ENCODE results near the gene LMX1B.

LMX1B gene

DNA sequence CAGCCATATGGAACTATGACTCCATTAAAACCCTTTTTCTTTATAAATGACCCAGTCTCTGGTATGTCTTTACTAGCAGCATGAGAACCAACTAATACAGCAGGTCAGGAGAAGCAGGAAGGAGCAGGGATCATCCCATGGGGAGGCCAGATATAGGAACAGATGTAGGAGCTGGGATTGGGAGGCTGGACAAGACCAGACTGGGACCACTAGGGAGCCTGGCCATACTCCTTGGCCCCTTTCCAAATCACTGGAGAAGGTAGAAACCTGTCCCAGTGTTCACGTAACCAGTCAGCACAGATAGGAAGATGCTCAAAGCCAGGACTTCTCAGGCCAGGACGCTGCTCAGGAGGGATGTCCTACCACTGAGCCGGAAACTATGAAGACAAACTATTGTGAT is 95.5 kb downstream of the LMX1B start:
- no peak for TF ChIP-seq POLR2AphosphoS5 (IDR thresholded peaks at IDR 0.05; ENCODE audit: low read depth, low read length)
- TF ChIP-seq TAF1 (IDR thresholded peaks at IDR 0.05; ENCODE audit: borderline replicate concordance, insufficient read depth, low read length): no peak
- TF ChIP-seq FOXP2 (optimal IDR thresholded peaks at IDR 0.05; ENCODE audit: borderline replicate concordance, extremely low read depth, extremely low read length, insufficient read depth): no peak
- TF ChIP-seq SIN3A (IDR thresholded peaks at IDR 0.05; ENCODE audit: borderline replicate concordance, insufficient read depth, low read length): no peak
- TF ChIP-seq, protein P1, sequence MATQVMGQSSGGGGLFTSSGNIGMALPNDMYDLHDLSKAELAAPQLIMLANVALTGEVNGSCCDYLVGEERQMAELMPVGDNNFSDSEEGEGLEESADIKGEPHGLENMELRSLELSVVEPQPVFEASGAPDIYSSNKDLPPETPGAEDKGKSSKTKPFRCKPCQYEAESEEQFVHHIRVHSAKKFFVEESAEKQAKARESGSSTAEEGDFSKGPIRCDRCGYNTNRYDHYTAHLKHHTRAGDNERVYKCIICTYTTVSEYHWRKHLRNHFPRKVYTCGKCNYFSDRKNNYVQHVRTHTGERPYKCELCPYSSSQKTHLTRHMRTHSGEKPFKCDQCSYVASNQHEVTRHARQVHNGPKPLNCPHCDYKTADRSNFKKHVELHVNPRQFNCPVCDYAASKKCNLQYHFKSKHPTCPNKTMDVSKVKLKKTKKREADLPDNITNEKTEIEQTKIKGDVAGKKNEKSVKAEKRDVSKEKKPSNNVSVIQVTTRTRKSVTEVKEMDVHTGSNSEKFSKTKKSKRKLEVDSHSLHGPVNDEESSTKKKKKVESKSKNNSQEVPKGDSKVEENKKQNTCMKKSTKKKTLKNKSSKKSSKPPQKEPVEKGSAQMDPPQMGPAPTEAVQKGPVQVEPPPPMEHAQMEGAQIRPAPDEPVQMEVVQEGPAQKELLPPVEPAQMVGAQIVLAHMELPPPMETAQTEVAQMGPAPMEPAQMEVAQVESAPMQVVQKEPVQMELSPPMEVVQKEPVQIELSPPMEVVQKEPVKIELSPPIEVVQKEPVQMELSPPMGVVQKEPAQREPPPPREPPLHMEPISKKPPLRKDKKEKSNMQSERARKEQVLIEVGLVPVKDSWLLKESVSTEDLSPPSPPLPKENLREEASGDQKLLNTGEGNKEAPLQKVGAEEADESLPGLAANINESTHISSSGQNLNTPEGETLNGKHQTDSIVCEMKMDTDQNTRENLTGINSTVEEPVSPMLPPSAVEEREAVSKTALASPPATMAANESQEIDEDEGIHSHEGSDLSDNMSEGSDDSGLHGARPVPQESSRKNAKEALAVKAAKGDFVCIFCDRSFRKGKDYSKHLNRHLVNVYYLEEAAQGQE (IDR thresholded peaks at IDR 0.05; ENCODE audit: insufficient read depth in 1 of 2, low read depth in 2 of 2, low read length in 2 of 2): no peak

- TF ChIP-seq POLR2AphosphoS5 (IDR thresholded peaks at IDR 0.05; ENCODE audit: low read depth, low read length) (no peak), FOXP2 (optimal IDR thresholded peaks at IDR 0.05; ENCODE audit: borderline replicate concordance, extremely low read depth, extremely low read length, insufficient read depth) (no peak), TAF1 (IDR thresholded peaks at IDR 0.05; ENCODE audit: borderline replicate concordance, insufficient read depth, low read length) (no peak)
- TF ChIP-seq, protein P1 (IDR thresholded peaks at IDR 0.05; ENCODE audit: insufficient read depth in 1 of 2, low read depth in 2 of 2, low read length in 2 of 2): no peak
Measured at GRCh38 chr9:126715382-126715781, 101.7 kb downstream of the LMX1B start.

GRCh38 chr9:126719618-126720031 is 105.9 kb downstream of the LMX1B start:
- TF ChIP-seq POLR2AphosphoS5 (IDR thresholded peaks at IDR 0.05; ENCODE audit: low read depth, low read length): no peak
- TF ChIP-seq, protein P1 (IDR thresholded peaks at IDR 0.05; ENCODE audit: insufficient read depth in 1 of 2, low read depth in 2 of 2, low read length in 2 of 2): no peak
- TF ChIP-seq TAF1 (IDR thresholded peaks at IDR 0.05; ENCODE audit: borderline replicate concordance, insufficient read depth, low read length): no peak
- no peak for TF ChIP-seq SIN3A (IDR thresholded peaks at IDR 0.05; ENCODE audit: borderline replicate concordance, insufficient read depth, low read length)
- no peak for TF ChIP-seq FOXP2 (optimal IDR thresholded peaks at IDR 0.05; ENCODE audit: borderline replicate concordance, extremely low read depth, extremely low read length, insufficient read depth)

DNA sequence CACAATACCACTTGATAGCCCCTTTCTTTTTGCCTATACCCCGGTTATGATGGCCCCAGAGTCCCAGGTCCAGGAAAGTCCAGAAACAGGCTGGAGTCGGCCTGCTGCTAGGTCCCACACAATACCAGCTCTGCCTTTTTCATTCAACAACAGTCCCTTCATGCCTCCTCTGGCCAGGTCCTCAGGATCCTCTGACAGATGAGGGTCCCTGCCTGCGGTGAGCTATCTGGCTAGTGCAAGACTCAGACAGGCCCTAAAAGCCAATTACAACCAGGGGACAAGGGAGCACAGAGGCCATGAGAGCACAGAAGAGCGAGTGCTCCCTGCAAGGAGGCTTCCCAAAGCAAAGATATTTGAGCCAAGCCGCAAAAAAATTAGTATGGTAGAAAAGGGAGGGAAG is 106.3 kb downstream of the LMX1B start:
- TF ChIP-seq SIN3A (IDR thresholded peaks at IDR 0.05; ENCODE audit: borderline replicate concordance, insufficient read depth, low read length): no peak
- TF ChIP-seq, protein P1 (IDR thresholded peaks at IDR 0.05; ENCODE audit: insufficient read depth in 1 of 2, low read depth in 2 of 2, low read length in 2 of 2): no peak
- TF ChIP-seq FOXP2 (optimal IDR thresholded peaks at IDR 0.05; ENCODE audit: borderline replicate concordance, extremely low read depth, extremely low read length, insufficient read depth): no peak
- no peak for TF ChIP-seq TAF1 (IDR thresholded peaks at IDR 0.05; ENCODE audit: borderline replicate concordance, insufficient read depth, low read length)
- no peak for TF ChIP-seq POLR2AphosphoS5 (IDR thresholded peaks at IDR 0.05; ENCODE audit: low read depth, low read length)

All from PFSK-1 (cell line).